Fibroblast of lung (primary cell): ENCODE data around the gene EPB41. TPM values are rescaled to one million over a fixed set of nuclear protein-coding genes. Genes with fewer than 3 reads are reported as not detected.

ENCODE experiments used
- DNase-seq, 2 donors: peaks; one replicate each; pipeline versions ENCODE4 v3.0.0 to v3.0.0-alpha.2; 2010; ENCODE audit warnings: low read depth in 2 of 2
- H2AFZ ChIP-seq: 2 replicates; pipeline ENCODE4 v1.5.1; 2012; ENCODE audit warnings: low read length, control low read depth, inconsistent platforms
- H3K27ac ChIP-seq: 2 replicates; pipeline ENCODE4 v1.5.1; 2011; ENCODE audit warnings: low read length, control low read depth; ENCODE audit not compliant: insufficient read depth
- H3K27me3 ChIP-seq: 2 replicates; pipeline ENCODE4 v1.5.1; 2011; ENCODE audit warnings: mild to moderate bottlenecking, low read length; ENCODE audit not compliant: control insufficient read depth, insufficient read depth
- H3K36me3 ChIP-seq: 2 replicates; pipeline ENCODE4 v1.5.1; 2011; ENCODE audit warnings: low read length; ENCODE audit not compliant: control insufficient read depth, insufficient read depth
- H3K4me1 ChIP-seq: 2 replicates; pipeline ENCODE4 v1.5.1; 2011; ENCODE audit warnings: low read length; ENCODE audit not compliant: control insufficient read depth, insufficient read depth; ENCODE audit errors: extremely low read depth
- H3K4me2 ChIP-seq: 2 replicates; pipeline ENCODE4 v1.5.1; 2011; ENCODE audit warnings: low read length, control low read depth; ENCODE audit not compliant: insufficient read depth; ENCODE audit errors: extremely low read depth
- H3K4me3 ChIP-seq, 4 experiments: fragments of 200-600 bp in 1 of 4; sonication (generic) in 1 of 4; replicated peaks in 1 of 4; 2 replicates each; pipeline ENCODE4 v1.5.1; 2011 to 2016; ENCODE audit warnings: low read length in 4 of 4, low read depth in 3 of 4, mild to moderate bottlenecking in 3 of 4, control low read depth in 2 of 4, inconsistent platforms in 1 of 4, mixed read lengths in 1 of 4; ENCODE audit not compliant: insufficient read depth in 1 of 4; ENCODE audit errors: control extremely low read depth in 1 of 4
- H3K79me2 ChIP-seq: 2 replicates; pipeline ENCODE4 v1.5.1; 2012; ENCODE audit warnings: mild to moderate bottlenecking, low read length, inconsistent platforms; ENCODE audit not compliant: control insufficient read depth, insufficient read depth
- H3K9ac ChIP-seq: 2 replicates; pipeline ENCODE4 v1.5.1; 2011; ENCODE audit warnings: mild to moderate bottlenecking, low read length, control low read depth; ENCODE audit not compliant: insufficient read depth
- H3K9me3 ChIP-seq: 2 replicates; pipeline ENCODE4 v1.5.1; 2012; ENCODE audit warnings: low read depth, low read length; ENCODE audit not compliant: control insufficient read depth, insufficient read depth
- H4K20me1 ChIP-seq: 2 replicates; pipeline ENCODE4 v1.5.1; 2011; ENCODE audit warnings: low read length; ENCODE audit not compliant: control insufficient read depth, insufficient read depth; ENCODE audit errors: extremely low read depth
- CTCF ChIP-seq, 2 donors: IDR thresholded peaks in 1 of 2; conservative IDR thresholded peaks in 1 of 2; 1 replicate in 1 of 2; 2 replicates in 1 of 2; pipeline ENCODE4 v1.5.1; 2011 to 2012; ENCODE audit warnings: low read length in 2 of 2, control low read depth in 1 of 2, inconsistent platforms in 1 of 2, low read depth in 1 of 2, mild to moderate bottlenecking in 1 of 2
- EZH2 ChIP-seq: IDR thresholded peaks from 2 replicates; pipeline ENCODE4 v1.5.1; 2012; ENCODE audit warnings: low read length, control low read depth, mild to moderate bottlenecking; ENCODE audit errors: missing control alignments
- polyA plus RNA-seq, 2 donors: library from polyadenylated mRNA; depleted of rRNA in 1 of 2; stranded (reverse) in 1 of 2; unstranded in 1 of 2; fragments of >200 nt; gene quantifications; 2 replicates each; pipeline ENCODE4 v1.2.1, GENCODE V29; 2011 to 2012; ENCODE audit warnings: missing spikeins in 1 of 2
- total RNA-seq: library from RNA; depleted of rRNA; stranded (reverse); fragments of >200 nt; gene quantifications from 2 replicates; pipeline ENCODE4 v1.2.1, GENCODE V29; 2014

Gene EPB41
- total and polyA plus RNA-seq, 2 donors (not counting 1 experiment from before 2014, with no cell fraction given), result 7.4 to 38.0 TPM

DNA sequence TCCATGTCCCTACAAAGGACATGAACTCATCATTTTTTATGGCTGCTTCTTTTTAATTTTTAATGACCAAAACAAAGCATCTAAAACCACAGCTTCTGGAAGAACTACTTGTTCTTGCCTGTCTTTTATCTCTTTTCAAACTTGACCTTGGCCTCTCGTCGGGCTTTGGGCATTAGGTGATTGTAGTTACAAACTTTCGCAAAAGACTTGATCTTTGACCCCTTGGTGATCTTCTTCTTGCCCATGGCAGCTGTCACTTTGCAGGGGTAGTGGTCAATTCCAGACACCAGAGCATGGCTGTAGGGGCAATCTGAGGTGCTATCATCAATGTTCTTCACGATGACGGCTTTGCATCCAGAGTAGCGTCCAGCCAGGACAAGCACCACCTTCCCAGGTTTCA lies 67.8 kb downstream of the EPB41 start:
- Histone ChIP-seq H4K20me1 (no peaks in the 10 kb centered on the region), H3K4me2 (no peak overlapping the region), H3K79me2 (no peaks in the 10 kb centered on the region), H2AFZ (no peak overlapping the region), H3K9me3 (no peaks in the 10 kb centered on the region), H3K36me3 (no peaks in the 10 kb centered on the region), H3K27me3 (no peaks in the 10 kb centered on the region), H3K4me1 (no peaks in the 10 kb centered on the region), H3K27ac (no peak overlapping the region), H3K4me3 (no peak overlapping the region), H3K9ac (no peak overlapping the region)
- DNase-seq, result no peak
- TF ChIP-seq CTCF (conservative IDR thresholded peaks at IDR 0.05 in 1 of 2, IDR thresholded peaks at IDR 0.05 in 1 of 2; ENCODE audit: low read depth in 1 of 2, low read length in 2 of 2), result no peak
- no peak for TF ChIP-seq EZH2

DNA sequence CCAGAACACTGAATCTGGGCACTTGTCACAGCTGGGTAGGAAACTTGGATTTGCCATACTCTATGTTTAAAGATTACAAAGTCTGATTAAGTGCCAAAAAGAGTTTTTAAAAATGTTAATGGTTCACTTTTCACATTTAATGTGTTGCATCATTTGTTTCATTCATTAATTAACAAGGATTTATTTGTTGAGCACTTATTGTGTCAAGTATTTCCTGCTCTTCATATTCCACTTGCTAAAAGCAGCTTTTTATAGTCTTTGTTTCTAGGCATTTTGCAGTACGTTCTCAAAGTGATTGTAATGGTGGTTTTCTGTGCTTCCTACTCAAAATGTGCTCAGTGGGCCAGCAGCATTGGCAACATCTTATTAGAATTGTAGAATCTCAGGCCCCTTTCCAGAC lies 68.7 kb downstream of the EPB41 start:
- TF ChIP-seq CTCF (conservative IDR thresholded peaks at IDR 0.05 in 1 of 2, IDR thresholded peaks at IDR 0.05 in 1 of 2; ENCODE audit: low read depth in 1 of 2, low read length in 2 of 2) (no peak), EZH2 (no peak)
- no peak overlapping the region for H3K4me3 ChIP-seq
- no peak overlapping the region for H3K9ac ChIP-seq
- H3K4me2 ChIP-seq, result no peak overlapping the region
- H4K20me1 ChIP-seq, result no peaks in the 10 kb centered on the region
- no peak overlapping the region for H3K27ac ChIP-seq
- no peaks in the 10 kb centered on the region for H3K27me3 ChIP-seq
- H2AFZ ChIP-seq, result no peak overlapping the region
- no peaks in the 10 kb centered on the region for H3K79me2 ChIP-seq
- no peak for DNase-seq
- H3K36me3 ChIP-seq, result no peaks in the 10 kb centered on the region
- H3K9me3 ChIP-seq, result no peaks in the 10 kb centered on the region
- H3K4me1 ChIP-seq, result no peaks in the 10 kb centered on the region

GRCh38 chr1:28983509-28984310 lies 69.3 kb downstream of the EPB41 start:
- DNase-seq, result no peak
- Histone ChIP-seq H3K4me3 (no peak overlapping the region), H3K36me3 (no peaks in the 10 kb centered on the region), H3K4me2 (no peak overlapping the region), H2AFZ (no peak overlapping the region), H3K27me3 (no peaks in the 10 kb centered on the region), H3K9me3 (no peaks in the 10 kb centered on the region), H4K20me1 (no peaks in the 10 kb centered on the region), H3K79me2 (no peaks in the 10 kb centered on the region), H3K4me1 (no peaks in the 10 kb centered on the region), H3K27ac (no peak overlapping the region), H3K9ac (no peak overlapping the region)
- TF ChIP-seq EZH2 (no peak), CTCF (conservative IDR thresholded peaks at IDR 0.05 in 1 of 2, IDR thresholded peaks at IDR 0.05 in 1 of 2; ENCODE audit: low read depth in 1 of 2, low read length in 2 of 2) (no peak)
